Stimulated activated CD4-positive, alpha-beta T cell treated with anti-CD3 and anti-CD28 coated beads, Interleukin-15, amount 100 ng/mL, for 1 hour (primary cell): ENCODE measurements around the gene HOXB6.

Experiments used
- DNase-seq, 2 donors: peaks; one replicate each; pipeline ENCODE4 v3.0.0-alpha.2; 2020; ENCODE audit warnings: low read depth in 1 of 2, low spot score in 1 of 2

Gene HOXB6

DNA sequence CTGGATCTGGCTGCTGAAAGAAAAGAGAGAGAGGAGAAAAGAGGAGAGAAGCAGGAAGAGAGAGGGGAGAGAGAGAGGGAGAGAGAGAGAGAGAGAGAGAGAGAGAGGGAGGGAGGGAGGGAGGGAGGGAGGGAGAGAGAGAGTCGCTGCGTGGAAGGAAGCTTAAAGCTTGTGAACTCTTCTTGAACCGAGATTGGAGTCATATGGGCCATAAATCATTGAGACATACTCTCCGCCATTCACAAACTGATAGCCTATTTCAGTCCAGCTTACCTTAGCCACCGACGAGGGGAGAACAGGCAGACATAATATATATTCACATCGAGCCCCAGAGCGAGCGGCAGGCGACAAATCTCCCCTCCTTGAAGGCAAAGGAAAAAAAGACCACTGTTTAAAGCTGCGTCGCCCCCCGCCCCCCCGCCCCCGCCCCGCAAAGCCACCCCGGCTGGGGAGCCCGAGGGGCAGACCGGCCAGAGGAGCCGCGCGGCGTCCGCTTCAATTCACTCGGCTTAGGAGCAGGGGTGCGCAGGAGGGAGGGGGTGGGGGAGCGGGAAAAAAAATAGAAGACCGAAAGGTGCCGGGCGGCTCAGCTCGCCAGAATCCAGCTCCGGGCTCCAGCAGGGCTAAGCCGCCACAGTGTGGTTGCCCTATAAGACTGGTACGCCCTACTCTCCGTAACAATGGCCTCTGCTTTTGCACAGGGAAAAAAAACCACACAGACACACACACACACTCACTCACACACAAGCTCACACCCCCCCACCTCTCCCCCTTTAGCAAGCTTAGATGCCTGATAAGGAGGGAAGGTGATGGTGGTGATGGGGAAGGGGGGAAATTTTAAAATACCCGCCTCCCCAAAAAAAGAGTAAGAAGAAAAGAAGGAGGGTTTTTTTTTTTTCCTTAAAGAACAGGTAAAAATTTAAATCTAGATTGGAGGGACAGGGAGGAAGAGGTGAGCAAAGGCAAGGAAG lies 49.2 kb downstream of the HOXB6 start:
- DNase-seq, result no peak

- no peak for DNase-seq
Observed at GRCh38 chr17:48554412-48555257, 50.2 kb downstream of the HOXB6 start.

DNA sequence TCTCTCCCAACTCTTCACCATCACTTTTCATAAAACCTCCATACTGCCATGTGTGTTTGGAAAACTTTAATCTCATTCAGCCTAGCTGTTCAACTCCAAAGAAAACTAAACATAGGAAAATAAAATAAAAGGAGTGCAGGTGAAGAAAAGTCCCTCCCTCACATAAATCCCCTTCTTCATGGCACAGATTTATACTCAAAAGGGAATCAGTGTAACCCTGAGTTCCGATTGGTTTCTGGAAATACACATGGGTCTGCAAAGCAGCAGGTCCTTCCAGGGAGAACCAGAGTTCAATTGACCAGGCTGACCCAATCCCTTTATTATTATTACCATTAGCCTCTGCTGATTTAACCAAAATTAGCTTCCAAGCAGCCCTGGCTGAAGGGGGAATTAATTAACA lies 51.0 kb downstream of the HOXB6 start:
- no peak for DNase-seq

GRCh38 chr17:48553190-48553547 lies 51.6 kb downstream of the HOXB6 start:
- no peak for DNase-seq

DNA sequence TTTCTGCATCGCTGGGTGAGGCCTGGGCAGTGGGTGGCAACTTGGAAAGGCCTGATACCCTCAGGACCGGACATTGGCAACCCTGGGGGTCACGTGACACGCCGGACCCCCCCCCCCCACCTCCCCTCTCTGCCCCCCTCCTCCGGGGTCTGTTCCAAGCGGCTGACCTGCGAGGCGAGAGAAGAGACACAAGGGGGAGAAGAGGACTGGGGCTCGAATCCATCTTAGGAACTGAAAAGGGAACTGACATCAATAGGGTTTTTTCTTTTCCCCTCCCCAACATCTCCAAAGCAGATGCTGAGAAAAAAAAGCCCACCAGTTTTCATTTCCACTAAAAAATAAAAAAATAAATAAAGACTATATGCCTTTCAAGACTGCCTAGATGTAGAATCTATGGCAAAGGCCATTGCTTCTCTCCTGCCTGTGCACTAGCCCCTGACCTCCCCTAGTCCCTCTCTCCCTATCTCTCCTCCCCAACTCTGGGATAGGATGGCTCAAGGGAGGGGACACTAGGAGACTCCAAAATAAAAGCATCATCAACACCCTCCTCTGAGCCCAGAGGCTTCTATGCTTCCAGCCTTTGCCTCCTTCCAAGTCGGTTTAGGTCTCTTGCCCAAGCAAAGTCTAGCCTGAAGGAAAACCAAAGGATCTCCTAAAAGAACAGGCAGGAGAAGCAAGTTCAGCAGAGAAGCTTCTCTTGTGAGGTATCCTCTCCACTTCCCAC lies 52.2 kb downstream of the HOXB6 start:
- no peak for DNase-seq

- no peak for DNase-seq
Observed at GRCh38 chr17:48551596-48552465, 53.0 kb downstream of the HOXB6 start.

DNA sequence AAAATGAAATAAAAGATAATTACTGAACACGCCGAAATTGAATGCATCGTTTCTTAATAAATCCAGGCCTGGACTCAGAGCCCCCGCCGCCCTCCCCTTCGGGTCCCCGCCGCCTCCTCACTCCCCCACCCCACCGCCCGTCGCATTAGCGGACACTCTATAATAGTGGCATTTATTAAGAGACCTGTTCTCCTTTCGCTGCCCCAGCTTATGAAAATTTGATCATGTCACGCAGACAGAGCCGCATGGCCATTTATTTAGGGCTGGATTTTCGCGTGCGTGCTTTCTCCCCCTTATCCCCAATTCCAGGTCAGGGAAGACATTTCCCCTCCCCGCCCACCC lies 53.6 kb downstream of the HOXB6 start:
- DNase-seq, result no peak

- no peak for DNase-seq
Observed at GRCh38 chr17:48550502-48551213, 54.1 kb downstream of the HOXB6 start.

GRCh38 chr17:48549914-48550501 lies 54.8 kb downstream of the HOXB6 start:
- no peak for DNase-seq

GRCh38 chr17:48549281-48549630 lies 55.5 kb downstream of the HOXB6 start:
- DNase-seq, result no peak

DNA sequence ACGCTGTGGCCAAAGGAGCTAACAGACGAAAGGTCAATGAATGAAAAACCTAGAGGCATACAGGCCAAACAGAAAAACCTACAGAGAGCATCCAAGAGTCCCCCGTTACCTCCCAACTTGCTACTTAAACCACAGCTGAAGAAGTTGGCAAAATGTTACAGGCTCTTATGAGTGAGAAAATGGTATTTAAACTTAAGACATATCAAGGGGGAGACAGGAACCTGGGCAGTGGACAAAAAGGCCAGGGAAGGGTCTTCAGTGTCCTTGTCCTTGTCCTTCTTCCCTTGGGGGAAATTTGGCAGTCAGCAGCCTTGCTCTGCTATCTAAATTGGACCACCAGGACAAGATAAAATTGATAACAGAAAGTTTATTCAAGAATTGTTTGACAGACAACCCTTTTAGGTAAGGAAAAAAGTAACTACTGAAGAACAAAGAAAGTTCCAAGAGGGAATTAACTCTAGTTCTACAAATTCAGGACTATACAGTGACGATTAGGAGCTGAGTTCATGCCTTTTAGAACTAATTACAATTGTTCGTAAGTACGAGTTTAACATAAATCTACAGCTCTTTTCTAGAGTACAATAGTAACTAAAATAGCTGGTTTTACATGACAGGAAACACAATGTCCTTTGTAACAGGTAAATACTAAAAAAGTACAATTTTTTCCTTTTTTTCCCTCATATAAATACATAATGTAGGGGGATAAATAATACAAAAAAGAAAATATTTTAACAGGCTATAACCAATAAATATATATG lies 56.1 kb downstream of the HOXB6 start:
- DNase-seq, result no peak

DNA sequence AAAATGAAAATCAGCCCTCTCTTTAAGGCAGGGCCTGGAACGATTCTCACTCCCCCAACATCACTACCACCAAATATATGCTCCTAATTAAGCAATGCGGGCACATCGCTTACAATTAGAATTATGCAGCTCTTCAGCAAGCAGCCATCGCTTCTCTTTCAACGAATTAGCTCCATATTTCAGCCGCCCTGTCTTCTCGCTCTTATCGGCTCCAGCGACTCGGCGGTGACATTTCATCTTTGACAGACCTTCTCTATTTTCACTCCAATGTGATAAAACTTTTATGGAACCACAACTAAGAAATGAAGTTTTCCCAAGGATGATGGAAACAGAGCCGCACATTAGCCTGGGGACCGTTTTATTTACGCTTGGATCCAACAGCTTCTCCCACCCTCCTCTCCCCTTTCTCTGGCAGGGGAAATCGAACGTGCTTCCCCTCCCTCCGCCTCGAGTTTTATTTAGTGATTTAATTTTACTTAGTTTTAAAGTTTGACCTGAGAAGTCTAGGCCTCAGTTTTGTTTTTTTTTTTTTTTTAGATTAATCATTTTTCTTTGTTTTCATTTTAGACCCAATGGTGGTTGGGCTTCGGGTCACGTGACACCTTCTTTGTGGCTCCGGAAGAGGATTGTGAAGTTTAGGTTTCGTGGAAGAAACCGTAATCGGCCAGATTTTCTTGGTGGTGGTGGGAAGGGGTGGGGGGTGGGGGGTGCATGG lies 56.8 kb downstream of the HOXB6 start:
- no peak for DNase-seq

DNA sequence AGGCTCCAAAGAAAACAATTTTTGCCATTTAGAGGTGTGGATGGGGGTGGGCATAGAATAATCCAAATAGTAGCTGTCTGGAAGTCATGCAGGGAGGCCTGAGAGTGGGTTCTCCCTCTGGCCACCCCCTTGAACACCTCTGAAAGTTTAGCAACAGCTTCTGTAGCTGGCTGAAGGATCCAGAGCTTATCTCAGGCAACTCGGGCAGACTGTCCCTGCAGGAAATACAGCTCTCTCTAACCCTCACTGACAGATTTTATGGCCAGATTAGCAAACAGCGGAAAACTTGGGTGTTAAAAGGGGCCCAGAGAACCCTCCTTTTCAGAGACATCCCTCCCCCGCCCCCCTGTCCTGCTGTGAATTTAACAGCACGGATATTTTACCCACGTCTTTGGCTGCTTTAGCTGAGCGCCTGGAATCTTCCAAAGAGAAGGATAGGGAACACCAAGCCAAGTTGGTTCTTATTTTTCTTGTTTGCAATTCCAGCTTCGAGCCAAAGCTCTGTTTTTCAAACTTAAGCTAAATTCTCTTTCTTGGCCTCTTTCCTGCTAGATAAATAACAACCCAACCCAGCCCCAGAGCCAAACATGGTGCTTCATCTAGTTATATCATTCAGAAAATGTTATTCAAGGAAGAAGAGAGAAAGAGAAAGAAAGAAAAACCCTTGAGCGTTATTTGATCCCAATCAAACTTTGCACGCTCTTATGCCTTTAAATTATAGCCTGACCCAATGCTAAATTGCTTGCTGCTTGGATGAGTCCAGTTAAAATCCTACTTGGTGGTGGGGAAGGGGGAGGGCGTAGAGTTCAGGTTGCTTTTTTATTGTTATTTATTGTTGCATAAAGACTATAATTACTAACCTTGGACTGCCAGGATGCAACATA lies 57.6 kb downstream of the HOXB6 start:
- DNase-seq, result no peak

DNA sequence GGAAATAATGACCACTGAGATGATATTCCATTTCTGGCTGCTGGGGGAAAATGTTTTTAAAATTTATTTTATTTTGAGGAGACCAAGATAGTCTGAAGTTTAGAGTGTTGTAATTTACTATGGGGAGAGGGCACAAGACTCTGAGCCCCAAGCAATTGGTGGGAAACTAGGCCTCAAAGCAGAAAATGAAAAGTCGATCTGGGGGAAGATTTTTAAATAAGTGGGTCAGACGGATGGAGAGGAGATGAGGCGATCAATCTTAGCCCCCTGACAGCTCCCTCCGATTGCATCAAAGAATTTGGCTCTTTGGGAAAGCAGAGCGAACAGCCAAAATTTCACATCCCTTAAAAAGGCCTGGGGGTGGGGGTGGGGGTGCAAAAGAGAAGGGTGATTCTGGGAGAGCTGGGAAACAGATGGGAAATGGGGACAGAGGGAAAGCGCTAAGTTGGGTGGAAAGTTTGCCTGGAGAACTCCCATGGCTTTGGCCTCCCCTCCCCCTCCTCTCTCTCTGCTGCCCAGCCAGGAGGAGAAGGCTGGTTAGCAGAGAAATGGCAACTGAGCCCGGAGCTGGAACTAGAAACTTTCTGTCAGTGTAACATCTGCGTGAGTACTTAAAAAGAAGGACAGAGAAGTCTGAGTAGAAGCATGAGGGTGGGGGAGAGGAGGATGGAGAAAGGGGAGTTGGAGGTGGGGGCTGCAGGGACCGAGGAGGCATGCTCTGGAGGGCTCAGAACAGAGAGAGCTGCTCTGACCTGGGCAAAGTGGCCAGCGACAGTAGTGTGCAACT lies 58.5 kb downstream of the HOXB6 start:
- DNase-seq, result no peak
